GM18499 (cell line): Measurements from ENCODE around the gene C1orf141.
"Not testable (repeated sequence)": the region's sequence is repeated elsewhere in the genome, so short reads cannot be mapped to it uniquely, and the experiment has no call there.

Experiments used
- ATAC-seq: cut with Tn5 transposase; IDR thresholded peaks from one replicate; pipeline ENCODE4 v1.9.1; 2021; ENCODE audit warnings: moderate number of reproducible peaks; ENCODE audit not compliant: insufficient read depth, unreplicated experiment

Gene C1orf141

DNA sequence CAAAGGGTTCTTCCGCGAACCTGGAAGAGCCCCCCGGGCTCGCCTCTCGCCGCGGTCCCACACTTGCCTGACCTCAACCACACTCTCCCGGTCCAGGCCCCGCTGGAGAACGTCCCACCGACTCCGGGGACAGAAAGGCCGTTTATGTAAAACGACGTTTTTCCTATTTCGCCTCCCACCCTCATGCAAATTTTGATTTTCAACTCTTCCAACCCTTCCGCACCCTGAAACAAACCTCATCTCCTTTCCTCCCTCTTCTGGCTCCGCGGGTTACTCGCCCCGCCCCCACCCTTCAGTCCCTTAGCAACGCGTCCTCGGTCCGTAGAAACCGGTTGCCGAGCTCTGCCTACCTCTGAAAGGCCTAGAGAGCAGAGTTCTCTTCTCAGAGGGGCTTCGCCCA lies at the start of gene C1orf141:
Gene C1orf141, minus strand, starts transcription at position 276 of the 400 bp plus-strand sequence. CDS start 7,730 bp downstream, outside the sequence.
- ATAC-seq = no peak

DNA sequence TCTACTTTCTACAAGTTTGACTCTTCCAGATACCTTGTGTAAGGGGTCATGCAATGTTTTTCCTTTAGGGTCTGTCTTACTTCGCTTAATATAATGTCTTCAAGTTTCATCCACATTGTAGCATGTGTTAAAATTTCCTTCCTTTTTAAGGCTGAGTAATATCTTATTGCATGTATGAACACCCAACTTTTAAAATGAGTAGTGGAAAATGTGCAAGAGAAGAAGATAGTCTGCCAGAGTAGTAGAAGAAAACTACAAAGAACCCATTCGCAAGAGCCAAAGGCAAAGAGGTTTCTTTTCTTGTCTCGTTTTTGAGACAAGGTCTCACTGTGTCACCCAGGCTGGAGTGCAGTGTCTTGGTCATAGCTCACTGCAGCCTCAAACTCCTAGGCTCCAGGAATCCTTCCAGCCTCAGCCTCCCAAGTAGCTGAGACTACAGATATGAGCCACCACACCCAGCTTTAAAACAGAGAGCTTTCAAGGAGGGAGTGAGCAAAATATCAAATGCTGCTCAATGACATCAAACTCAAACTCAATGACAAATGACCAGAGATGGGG lies 40.8 kb upstream of the C1orf141 start:
- ATAC-seq = no peak

DNA sequence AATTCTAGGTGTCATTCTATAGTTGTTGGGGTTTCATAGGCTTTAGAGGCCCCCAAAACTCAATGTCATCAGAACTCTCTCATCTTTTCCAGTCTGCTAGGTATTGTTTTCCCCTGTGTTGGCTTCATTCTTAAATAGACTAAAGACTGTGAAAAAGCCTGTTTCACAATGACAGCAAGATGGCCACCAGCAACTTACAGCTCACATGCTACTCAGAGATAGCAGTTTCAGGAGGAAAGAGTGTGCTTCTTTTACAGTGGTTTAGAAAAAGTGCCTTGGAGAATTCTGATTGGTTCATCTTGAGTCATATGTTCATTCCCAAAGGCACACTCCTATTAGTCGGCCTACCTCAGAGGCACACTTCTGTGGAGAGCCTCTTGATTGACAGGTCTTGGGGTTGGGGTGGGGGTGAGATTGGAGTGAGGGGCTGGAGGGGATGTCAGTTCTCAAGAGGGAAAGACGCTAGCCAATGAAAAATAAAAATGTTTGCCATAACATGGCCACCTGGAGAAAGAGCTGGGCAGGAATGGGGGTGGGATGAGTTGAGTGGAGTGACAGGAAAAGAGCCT lies 40.0 kb upstream of the C1orf141 start:
- ATAC-seq = no peak

DNA sequence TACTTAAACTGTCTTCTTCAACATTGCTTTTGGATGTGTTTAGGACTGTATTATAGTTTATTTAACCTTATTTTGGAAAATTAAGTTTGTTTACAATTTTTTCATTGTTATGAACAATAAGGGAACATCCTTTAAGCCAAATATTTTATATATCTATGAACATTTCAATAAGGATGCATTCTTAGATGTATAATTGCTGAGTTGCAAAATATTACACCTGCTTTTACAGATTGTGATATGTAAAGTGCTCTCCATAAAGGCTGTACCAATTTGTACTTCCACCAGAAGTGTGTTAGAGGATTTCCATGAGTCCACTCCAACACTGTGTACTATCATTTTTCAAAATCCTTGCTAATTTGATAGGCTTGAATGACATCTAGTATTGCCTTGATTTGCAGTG lies 39.2 kb upstream of the C1orf141 start:
- ATAC-seq = no peak

DNA sequence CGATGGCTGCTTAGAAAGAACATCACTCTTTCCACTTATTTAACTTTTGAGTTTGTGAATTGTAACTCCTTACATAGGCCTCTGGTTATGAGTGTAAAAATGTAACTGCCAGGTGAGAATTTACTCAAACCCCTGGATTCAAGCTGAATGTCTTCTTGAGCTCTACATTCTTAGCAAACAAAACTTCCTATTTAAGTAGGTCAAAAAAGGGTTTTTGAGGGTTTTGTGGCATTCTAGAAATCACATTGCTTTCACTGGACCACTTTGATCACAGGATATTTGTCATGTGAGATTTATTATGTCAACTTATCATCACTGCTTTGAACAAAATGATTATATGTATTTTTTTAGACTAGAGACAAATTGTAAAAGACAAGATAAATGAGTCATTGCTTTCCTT lies 37.2 kb upstream of the C1orf141 start:
- no peak for ATAC-seq

DNA sequence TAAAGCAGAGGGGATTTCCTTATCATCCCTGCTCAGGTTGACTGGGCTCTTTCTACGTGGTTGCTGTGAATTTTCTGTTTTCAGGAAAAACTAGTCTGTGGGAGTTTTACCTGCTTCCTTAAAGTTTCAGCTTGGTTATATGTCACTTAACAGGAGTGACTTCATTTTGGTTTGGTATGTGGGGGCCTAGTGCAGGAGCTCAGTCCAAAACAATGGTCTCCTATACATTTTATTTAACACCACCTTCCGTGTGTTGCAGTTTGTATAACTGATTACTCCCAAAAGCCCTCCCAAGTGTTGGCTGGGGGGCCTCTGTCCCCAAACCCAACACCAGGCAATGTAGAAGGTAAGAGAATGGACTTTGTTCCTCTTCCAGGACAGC lies 36.8 kb upstream of the C1orf141 start:
- ATAC-seq = no peak

DNA sequence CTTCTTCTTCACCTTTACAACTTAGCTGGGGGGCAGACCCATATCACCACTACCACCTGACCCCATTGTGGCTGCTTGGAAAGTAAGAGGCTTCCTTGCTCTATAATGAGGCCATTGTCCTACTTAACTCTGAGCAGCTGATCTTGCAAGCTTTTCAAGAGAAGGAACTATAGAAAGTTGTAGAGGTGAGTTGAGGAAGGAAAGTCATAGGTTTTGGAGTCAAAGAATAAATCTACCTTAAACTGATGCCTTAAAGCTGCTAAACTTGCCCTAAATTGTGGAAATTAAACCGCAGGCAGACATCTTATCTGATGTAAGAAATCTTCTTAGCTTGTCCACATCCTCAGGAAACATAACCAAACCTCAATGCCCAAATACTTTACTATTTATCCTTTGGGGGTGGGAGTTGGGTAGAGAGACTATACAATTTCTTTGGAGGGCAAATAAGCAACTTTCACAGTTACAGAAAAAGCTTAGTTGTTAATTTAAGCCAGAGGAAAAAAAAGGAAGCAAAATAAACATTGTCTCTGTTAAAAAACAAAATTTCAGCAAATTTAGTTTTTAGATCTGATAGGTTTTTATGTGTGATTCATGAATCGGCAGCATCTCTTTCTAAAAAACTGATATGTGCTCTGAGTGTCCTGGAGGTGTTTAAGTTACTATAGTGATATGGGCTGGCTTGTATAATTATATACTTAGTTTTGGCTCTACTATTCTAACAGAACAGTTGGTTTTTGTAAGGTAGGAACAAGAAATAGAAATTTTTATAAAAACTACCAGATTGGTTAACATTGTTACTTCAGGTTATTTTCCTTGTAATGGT lies 36.2 kb upstream of the C1orf141 start:
- ATAC-seq = no peak

DNA sequence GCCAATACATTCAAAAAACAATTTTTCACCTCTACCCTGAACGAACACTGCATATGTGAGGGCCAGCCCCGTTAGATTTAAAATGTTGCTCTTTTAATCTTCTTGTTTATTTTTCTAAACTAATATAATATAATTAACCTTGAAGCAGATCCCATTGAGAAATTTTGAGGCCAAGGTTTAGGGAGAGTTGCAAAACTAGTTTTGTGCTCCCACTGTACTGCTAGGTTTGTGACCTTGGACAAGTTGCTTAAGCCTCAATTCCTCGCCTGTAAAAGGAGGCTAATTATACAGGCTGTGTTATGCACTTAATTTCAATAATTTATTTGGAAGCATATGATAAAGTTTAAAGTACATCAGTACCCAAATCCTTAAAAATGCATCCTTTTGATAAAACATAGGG lies 35.2 kb upstream of the C1orf141 start:
- no peak for ATAC-seq

DNA sequence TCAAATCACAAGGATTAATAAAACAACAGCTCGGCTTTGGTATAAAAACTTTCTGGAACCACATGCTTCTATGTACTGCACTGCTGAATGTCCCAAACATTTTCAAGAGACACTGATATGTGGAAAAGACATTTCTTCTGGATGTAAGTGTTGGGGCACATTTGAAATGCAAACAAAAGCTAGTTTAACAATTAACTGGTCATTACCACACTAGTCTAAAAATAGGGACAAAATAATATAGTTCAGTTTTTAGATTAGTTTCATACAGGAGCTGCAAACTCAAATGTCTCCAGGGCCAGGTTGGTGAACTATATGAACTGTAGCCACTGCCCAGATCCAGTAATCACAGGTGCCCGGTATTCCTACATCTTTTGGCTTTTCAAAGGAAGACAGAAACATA lies 34.7 kb upstream of the C1orf141 start:
- ATAC-seq = no peak

DNA sequence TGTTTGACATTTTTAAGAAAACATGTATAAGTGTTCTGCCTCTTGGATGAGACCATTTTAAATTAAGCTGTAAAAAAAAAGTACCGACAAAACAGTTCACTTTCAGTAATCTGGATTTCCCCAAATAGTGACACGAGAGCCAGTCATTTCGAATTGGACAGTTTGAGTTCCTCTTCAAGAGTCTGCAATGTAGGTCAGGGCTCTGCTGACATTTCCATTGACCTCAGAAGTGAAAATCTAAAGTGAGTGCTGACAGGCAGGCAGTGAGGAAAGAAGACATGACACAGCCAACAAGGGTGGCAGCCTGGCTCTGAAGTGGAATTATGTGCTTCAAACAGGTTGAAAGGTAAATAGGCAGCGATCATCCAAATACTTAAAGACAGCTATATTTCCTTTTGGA lies 31.4 kb upstream of the C1orf141 start, which contains the start of gene IL23R:
Gene IL23R, plus strand, starts transcription at position 259 of the 400 bp plus-strand sequence. CDS start 1,667 bp downstream, outside the sequence.
- ATAC-seq = peak; percentile 81

DNA sequence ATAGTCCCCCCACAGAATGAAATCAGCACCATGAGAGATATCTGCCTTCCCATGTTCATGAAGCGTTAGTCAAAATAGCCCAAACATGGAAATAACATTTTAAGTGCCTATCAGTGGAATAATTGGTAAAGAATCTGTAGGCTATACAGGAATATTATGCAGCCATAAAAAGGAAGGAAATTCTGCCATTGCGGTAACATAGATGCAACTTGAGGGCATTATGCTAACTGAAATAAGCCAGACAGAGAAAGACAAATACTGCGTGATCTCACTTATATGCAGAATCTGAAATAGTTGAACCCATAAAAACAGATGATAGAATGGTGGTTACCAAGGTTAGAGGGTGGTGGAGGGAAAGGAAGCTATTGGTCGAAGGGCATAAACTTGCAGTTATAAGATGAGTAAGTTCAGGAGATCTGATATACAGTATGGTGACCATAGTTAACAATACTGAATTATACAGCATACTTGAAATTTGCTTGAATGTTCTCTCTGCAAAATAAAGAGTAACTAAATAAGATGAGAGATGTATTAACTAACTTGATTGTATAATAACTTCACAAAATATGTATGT lies 30.8 kb upstream of the C1orf141 start:
- no peak for ATAC-seq

DNA sequence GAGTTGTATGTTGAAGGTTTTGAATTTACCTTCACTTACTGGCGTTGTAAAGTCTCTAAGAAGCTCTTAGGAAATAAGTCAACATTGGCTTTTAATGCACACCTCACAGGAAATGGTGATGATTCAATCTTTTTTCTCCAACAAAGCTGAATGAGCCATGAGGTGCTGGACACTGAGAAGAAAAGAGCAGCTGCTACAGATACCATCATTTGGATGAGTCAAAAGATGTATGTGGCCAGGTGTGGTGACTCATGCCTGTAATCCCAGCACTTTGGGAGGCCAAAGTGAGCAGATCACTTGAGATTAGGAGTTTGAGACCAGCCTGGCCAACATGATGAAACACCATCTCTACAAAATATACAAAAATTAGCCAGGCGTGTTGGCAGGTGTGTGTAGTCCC lies 28.2 kb upstream of the C1orf141 start:
- ATAC-seq = peak; percentile 38

DNA sequence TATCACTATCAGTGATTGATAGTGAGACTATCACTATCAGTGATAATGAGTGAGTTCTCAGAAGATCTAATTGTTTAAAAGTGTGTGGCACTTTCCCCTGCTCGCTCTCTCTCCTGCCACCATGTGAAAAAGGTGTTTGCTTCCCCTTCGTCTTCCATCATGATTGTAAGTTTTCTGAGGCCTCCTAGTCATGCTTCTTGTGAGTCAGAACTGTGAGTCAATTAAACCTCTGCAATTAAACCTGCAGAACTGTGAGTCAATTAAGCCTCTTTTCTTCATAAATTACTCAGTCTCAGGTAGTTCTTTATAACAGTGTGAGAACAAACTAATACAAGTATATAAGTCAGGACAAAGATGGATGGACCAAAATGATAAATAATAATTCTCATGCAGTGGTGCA lies 24.5 kb upstream of the C1orf141 start:
- ATAC-seq = no peak

DNA sequence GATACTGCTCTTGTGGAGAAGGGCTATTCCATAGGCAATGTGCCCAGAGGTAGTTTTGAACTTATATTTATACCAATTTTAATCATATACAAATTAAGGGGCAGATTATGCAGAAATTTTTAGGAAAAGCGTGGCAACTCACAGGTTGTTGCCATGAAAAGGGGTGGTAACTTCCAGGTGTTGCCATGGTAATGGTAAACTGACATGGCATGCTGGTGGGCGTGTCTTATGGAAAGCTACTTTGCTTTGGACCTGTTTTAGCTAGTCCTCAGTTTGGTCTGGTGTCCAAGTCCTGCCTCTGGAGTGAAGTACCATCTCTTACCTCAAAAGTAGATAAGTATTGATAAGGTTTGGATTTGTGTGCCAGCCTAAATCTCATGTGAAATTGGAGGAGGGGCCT lies 23.6 kb upstream of the C1orf141 start:
- ATAC-seq = no peak

DNA sequence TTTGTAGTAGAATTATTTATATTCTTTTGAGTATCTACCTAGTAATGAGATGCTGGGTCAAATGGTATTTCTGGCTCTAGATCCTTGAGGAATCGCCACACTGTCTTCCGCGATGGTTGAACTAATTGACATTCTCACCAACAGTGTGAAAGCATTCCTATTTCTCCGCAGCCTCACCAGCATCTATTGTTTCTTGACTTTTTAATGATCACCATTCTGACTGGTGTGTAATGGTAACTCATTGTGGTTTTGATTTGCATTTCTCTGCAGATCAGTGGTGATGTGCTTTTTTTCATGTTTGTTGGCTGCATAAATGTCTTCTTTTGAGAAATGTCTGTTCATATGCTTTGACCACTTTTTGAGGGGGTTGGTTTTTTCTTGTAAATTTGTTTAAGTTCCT lies 16.2 kb upstream of the C1orf141 start:
- no peak for ATAC-seq

DNA sequence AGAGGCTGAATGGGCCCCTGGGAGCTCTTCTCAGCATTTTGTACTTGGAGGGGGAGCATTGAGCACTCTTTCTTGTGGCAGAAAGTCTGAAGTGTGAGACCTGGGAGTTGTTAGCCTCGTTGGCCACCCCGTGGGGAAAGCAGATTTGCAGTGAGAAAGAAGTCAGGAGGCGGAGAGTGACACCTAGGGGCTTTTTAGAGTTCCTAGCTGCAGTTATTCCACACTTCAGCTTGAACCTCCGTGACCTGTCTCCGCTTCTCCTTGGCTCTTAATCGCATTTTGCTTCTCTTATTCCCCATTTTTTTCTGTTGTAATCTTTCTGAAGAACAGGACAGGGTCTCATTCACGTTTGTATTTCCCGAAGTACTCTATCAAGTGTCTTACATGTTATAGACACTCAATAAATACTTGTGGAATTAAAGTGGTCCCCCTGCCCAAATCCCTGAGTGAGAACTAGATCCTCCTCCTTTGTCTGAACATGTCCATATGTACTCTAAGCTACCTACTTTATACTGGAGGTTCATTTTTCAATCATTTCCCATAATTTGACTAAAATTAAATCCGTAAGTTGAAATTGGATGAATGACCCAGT lies 14.5 kb upstream of the C1orf141 start:
- peak; percentile 88 for ATAC-seq

DNA sequence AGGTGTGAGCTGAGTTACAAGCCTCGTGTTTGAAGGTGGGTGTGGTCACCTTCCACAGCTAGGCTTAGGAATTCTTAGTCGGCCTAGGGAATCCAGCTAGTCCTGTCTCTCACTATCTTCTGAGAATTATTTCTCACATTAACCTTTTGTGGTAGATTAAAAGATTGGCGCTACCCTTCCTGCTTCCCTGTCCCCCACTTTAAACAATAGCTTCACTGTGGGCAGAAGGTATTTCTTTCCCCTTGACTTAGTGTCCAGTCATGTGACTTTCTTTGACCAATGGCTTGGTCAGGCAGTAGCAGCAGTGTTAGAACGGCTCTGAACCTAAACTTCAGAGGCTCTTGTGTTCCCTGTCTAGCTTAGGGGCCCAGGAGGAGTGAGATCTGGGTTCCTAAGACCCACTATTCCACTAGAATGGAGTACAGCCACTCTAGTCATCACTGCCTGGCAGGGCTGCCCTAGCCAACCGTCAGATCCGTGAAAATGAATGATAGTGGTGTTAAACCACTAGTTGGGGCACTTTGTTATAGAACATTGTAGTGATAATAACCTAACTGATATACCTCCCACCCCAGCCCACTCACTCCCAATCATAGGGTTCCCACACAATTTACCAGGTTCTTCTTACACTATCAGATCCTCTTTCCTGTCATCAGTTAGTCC lies 13.9 kb upstream of the C1orf141 start:
- no peak for ATAC-seq

DNA sequence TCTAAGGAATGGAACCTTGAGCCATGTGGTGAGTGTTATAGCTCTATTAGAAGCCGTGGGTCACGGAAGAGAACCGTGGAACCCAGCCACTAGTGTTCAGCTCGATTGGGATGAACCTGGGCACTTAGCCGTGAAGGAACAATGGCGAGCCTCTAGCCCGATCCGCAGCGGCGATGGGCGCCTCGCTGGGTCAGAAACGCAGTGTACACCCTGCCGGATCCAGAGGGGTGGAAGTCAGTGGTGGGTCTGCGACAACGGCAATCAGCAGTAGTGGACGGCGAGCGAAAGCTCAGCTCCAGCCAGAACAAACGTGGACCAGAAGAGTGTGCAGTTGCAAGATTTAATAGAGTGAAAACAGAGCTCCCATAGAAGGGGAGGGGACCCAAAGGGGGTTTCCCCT lies 13.2 kb upstream of the C1orf141 start:
- ATAC-seq = not testable (repeated sequence)

DNA sequence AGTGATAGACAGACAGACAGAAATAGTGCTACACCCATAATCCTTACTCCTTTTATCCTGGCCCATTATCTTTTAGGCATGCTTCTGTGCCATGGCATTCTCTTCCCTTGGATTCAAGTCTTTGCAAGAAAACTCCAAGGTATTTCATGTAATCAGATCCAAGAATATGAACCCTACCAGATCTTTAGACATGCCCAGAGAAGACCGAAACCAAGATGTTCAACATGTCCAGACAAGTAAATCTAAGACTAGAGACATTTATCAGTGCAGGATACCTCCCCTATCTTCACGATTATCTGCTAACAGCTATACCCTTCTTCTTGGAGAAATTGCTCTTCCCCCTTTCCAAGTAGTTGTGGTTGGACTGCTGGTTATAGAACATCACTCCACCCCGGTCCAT lies 11.8 kb upstream of the C1orf141 start:
- no peak for ATAC-seq

DNA sequence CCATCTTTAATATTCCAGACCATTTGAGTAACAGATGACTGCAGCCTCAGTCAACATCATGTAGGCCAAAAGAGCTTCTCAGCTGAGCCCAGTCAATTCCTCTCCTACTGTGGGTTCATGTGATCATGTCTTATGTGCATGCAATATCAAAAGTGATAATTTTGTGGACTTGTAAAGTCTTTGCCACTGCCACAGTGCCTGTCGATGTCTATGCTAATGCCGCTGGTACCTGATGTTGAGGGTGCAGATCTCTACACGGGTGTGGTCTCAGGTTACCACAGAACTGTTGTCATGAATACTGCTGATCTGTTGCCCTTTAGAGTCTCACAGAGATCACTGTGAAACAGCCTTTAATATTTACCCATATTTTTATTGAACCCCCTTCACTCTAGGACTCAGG lies 11.3 kb upstream of the C1orf141 start:
- ATAC-seq = no peak
